A549 (cell line): ENCODE data around the gene DHX36. TPM values are rescaled to one million over a fixed set of nuclear protein-coding genes. Genes with fewer than 3 reads are reported as not detected.

Experiments
- ATAC-seq, 2 experiments: fragments of 200-7000 bp in 1 of 2; fragments of >200 bp in 1 of 2; cut with Nextera tagmentation in 1 of 2; cut with Tn5 transposase in 1 of 2; 3 replicates each; pipeline versions ENCODE4 v1.8.0 to v1.9.1; 2018 to 2020; ENCODE audit warnings: mild to moderate bottlenecking in 1 of 2, moderate library complexity in 1 of 2
- CTCF ChIA-PET: fragments of 300-600 bp; sonication (Branson Sonifier 250); formaldehyde crosslinking; extraction: SDS; loops from one replicate; lab custom pipeline; 2021; ENCODE audit warnings: antibody characterized with exemption, inconsistent platforms; lab: Yijun Ruan, JAX
- POLR2A ChIA-PET: fragments of 350-600 bp; formaldehyde crosslinking; extraction: SDS; loops from one replicate; lab custom pipeline; 2021; ENCODE audit warnings: antibody characterized with exemption, inconsistent platforms; lab: Yijun Ruan, JAX
- DNase-seq, 2 experiments: peaks; one replicate each; pipeline versions ENCODE4 v3.0.0 to v3.0.0-alpha.2; 2011 to 2016; ENCODE audit warnings: low read depth in 1 of 2, low spot score in 1 of 2
- FAIRE-seq: peaks from 2 replicates; lab custom pipeline; 2011; peaks lifted over from hg19 to GRCh38; lab: Jason Lieb, UNC
- H3K27ac ChIP-seq, 2 experiments: fragments of >200 bp; sonication (Bioruptor Twin); formaldehyde crosslinking; 3 replicates each; pipeline ENCODE4 v1.5.1; 2016 to 2017
- H3K4me1 ChIP-seq: fragments of >200 bp; sonication (Bioruptor Twin); formaldehyde crosslinking; 3 replicates; pipeline ENCODE4 v1.6.1; 2016
- H3K4me2 ChIP-seq: fragments of >200 bp; sonication (Bioruptor Twin); formaldehyde crosslinking; 3 replicates; pipeline ENCODE4 v1.6.1; 2016
- H3K4me3 ChIP-seq: fragments of >200 bp; sonication (Bioruptor Twin); formaldehyde crosslinking; 3 replicates; pipeline ENCODE4 v1.5.1; 2016
- H3K9me3 ChIP-seq: fragments of >200 bp; sonication (Bioruptor Twin); formaldehyde crosslinking; 3 replicates; pipeline ENCODE4 v1.6.1; 2016
- BCL3 ChIP-seq: fragments of >200 bp; sonication (Bioruptor Twin); formaldehyde crosslinking; IDR thresholded peaks from 3 replicates; pipeline ENCODE4 v1.6.1; 2016
- CBX8 ChIP-seq: fragments of 200-600 bp; sonication (generic); IDR thresholded peaks from 2 replicates; pipeline ENCODE4 v1.6.1; 2016
- CHD2 ChIP-seq: fragments of 150-350 bp; IDR thresholded peaks from 2 replicates; pipeline ENCODE4 v1.6.1; 2014; ENCODE audit warnings: low read length; ENCODE audit not compliant: partially characterized antibody
- EHF ChIP-seq: fragments of 250-450 bp; sonication (Bioruptor Pico); IDR thresholded peaks from 2 replicates; pipeline ENCODE4 v1.5.0; 2020; ENCODE audit warnings: mild to moderate bottlenecking
- EHMT2 ChIP-seq: fragments of 200-600 bp; sonication (generic); IDR thresholded peaks from 2 replicates; pipeline ENCODE4 v1.6.1; 2016; ENCODE audit warnings: antibody characterized with exemption, low read depth, mild to moderate bottlenecking, moderate library complexity
- ELK1 ChIP-seq: fragments of 150-350 bp; IDR thresholded peaks from 2 replicates; pipeline ENCODE4 v1.6.1; 2014; ENCODE audit warnings: low read depth, mild to moderate bottlenecking, low read length
- FOSB ChIP-seq: fragments of 250-450 bp; sonication (Bioruptor Pico); IDR thresholded peaks from 2 replicates; pipeline ENCODE4 v1.5.0; 2020; ENCODE audit warnings: mild to moderate bottlenecking, moderate library complexity
- FOXS1 ChIP-seq: fragments of 250-450 bp; sonication (Bioruptor Pico); IDR thresholded peaks from 2 replicates; pipeline ENCODE4 v1.5.0; 2020; ENCODE audit warnings: mild to moderate bottlenecking, moderate library complexity
- HDAC2 ChIP-seq: fragments of 200-600 bp; sonication (generic); IDR thresholded peaks from 2 replicates; pipeline ENCODE4 v1.6.1; 2016
- HES2 ChIP-seq: fragments of >200 bp; sonication (Bioruptor Twin); formaldehyde crosslinking; IDR thresholded peaks from 2 replicates; pipeline ENCODE4 v1.6.1; 2016
- HOXA7 ChIP-seq: fragments of 250-450 bp; sonication (Bioruptor Pico); IDR thresholded peaks from 2 replicates; pipeline ENCODE4 v1.5.0; 2020; ENCODE audit warnings: mild to moderate bottlenecking, moderate library complexity
- HOXB5 ChIP-seq: fragments of 250-450 bp; sonication (Bioruptor Pico); IDR thresholded peaks from 2 replicates; pipeline ENCODE4 v1.5.0; 2020; ENCODE audit warnings: mild to moderate bottlenecking, moderate library complexity
- KDM1A ChIP-seq: fragments of 200-600 bp; sonication (generic); IDR thresholded peaks from 2 replicates; pipeline ENCODE4 v1.6.1; 2016; ENCODE audit warnings: low read depth, mild to moderate bottlenecking
- MAFK ChIP-seq: fragments of 450-650 bp; IDR thresholded peaks from 2 replicates; pipeline ENCODE4 v1.6.1; 2014; ENCODE audit not compliant: partially characterized antibody
- MAX ChIP-seq: IDR thresholded peaks from 2 replicates; pipeline ENCODE4 v1.6.1; 2012
- MAZ ChIP-seq: fragments of 150-350 bp; IDR thresholded peaks from 2 replicates; pipeline ENCODE4 v1.6.1; 2014; ENCODE audit warnings: antibody characterized with exemption, low read depth, low read length, borderline replicate concordance
- NR3C1 ChIP-seq: fragments of >200 bp; sonication (Bioruptor Twin); formaldehyde crosslinking; IDR thresholded peaks from 3 replicates; pipeline ENCODE4 v1.6.1; 2017
- POLR2AphosphoS2 ChIP-seq: conservative IDR thresholded peaks from 2 replicates; pipeline ENCODE4 v1.6.1; 2012; ENCODE audit warnings: low read length, improper control_type of control experiment, inconsistent platforms
- RCOR1 ChIP-seq: fragments of 150-350 bp; IDR thresholded peaks from 2 replicates; pipeline ENCODE4 v1.6.1; 2014; ENCODE audit warnings: antibody characterized with exemption, low read length, low read depth
- SMC3 ChIP-seq: fragments of >200 bp; sonication (Bioruptor Twin); formaldehyde crosslinking; IDR thresholded peaks from 3 replicates; pipeline ENCODE4 v1.6.1; 2018; ENCODE audit warnings: inconsistent platforms
- SREBF2 ChIP-seq: fragments of 450-650 bp; IDR thresholded peaks from 2 replicates; pipeline ENCODE4 v1.6.1; 2014; ENCODE audit warnings: mild to moderate bottlenecking, moderate library complexity
- TFCP2L1 ChIP-seq: fragments of 250-450 bp; sonication (Bioruptor Pico); IDR thresholded peaks from 2 replicates; pipeline ENCODE4 v1.5.0; 2021; ENCODE audit warnings: mild to moderate bottlenecking
- TP53 ChIP-seq: fragments of 250-450 bp; sonication (Bioruptor Pico); IDR thresholded peaks from 2 replicates; pipeline ENCODE4 v1.5.0; 2021; ENCODE audit warnings: mild to moderate bottlenecking, moderate library complexity
- USF2 ChIP-seq: fragments of 450-650 bp; IDR thresholded peaks from 2 replicates; pipeline ENCODE4 v1.6.1; 2014; ENCODE audit warnings: antibody characterized with exemption
- ZC3H11A ChIP-seq: fragments of 450-650 bp; IDR thresholded peaks from 2 replicates; pipeline ENCODE4 v1.6.1; 2014; ENCODE audit warnings: antibody characterized with exemption, mild to moderate bottlenecking
- WGBS: methylation state at CpG from one replicate; pipeline ENCODE4 v1.1.6; 2017; ENCODE audit errors: missing lambda C conversion rate; 5-methylcytosine and 5-hydroxymethylcytosine counted together
- polyA plus RNA-seq, 4 experiments: library from polyadenylated mRNA; depleted of rRNA in 3 of 4; stranded (reverse); fragments of >200 nt; fragmentation: RNase III in 1 of 4; extraction: RNeasy Plus Mini Kit Qiagen cat#74134 plus additional on column Dnase treatment in 1 of 4; gene quantifications; 2 replicates in 3 of 4; 3 replicates in 1 of 4; pipeline ENCODE4 v1.2.3, GENCODE V29; 2011 to 2017

DHX36 gene
- polyA plus RNA-seq, 2 of the 4 experiments (the other 2 are of a cell fraction), result 59.4 to 90.1 TPM

GRCh38 chr3:154367221-154367620 lies 42.9 kb upstream of the DHX36 start:
- Histone ChIP-seq H3K4me1 (no peaks in the 10 kb centered on the region), H3K4me3 (no peak overlapping the region), H3K27ac (no peak overlapping the region), H3K9me3 (no peaks in the 10 kb centered on the region), H3K4me2 (no peak overlapping the region)
- WGBS, result 6% methylated on average over 3 of the region's 3 CpGs
- no peak for DNase-seq
- CTCF ChIA-PET, result no interaction called here
- POLR2A ChIA-PET, result no interaction called here
- FAIRE-seq, result no peak
- no peak for ATAC-seq
- TF ChIP-seq FOSB (CRISPR knock-in tag), result no peak
- no peak for TF ChIP-seq EHF
- TF ChIP-seq KDM1A, result no peak
- TF ChIP-seq HOXB5, result no peak
- no peak for TF ChIP-seq POLR2AphosphoS2
- TF ChIP-seq TFCP2L1 (CRISPR knock-in tag), result no peak
- TF ChIP-seq ZC3H11A, result no peak
- TF ChIP-seq EHMT2, result no peak
- no peak for TF ChIP-seq HES2

- ChIA-PET CTCF (interaction anchor here (0.7 kb wide), 1 partner anchor 108 kb away, joined by 3 read pairs; no protein-coding TSS in a partner anchor), POLR2A (no interaction called here)
- DNase-seq, result no peak
- no peak overlapping the region for H3K27ac ChIP-seq
- H3K4me2 ChIP-seq, result no peak overlapping the region
- FAIRE-seq, result no peak
- TF ChIP-seq USF2 (no peak), SREBF2 (no peak), MAFK (no peak), HDAC2 (no peak), MAX (no peak), EHF (no peak), TFCP2L1 (CRISPR knock-in tag) (no peak), HES2 (no peak), MAZ (no peak), BCL3 (no peak)
- no peak overlapping the region for H3K4me3 ChIP-seq
- H3K4me1 ChIP-seq, result no peaks in the 10 kb centered on the region
- no peaks in the 10 kb centered on the region for H3K9me3 ChIP-seq
- ATAC-seq, result no peak
Measured at GRCh38 chr3:154364849-154365248, 40.6 kb upstream of the DHX36 start.

GRCh38 chr3:154361099-154361498 lies 36.8 kb upstream of the DHX36 start:
- no peak for TF ChIP-seq BCL3
- TF ChIP-seq, all 56 proteins: peak for 0

GRCh38 chr3:154356009-154356408 lies 31.7 kb upstream of the DHX36 start:
- Histone ChIP-seq H3K9me3 (no peaks in the 10 kb centered on the region), H3K4me2 (no peak overlapping the region), H3K4me3 (no peak overlapping the region), H3K27ac (no peak overlapping the region), H3K4me1 (no peaks in the 10 kb centered on the region)
- DNase-seq, result no peak
- ChIA-PET CTCF (no interaction called here), POLR2A (no interaction called here)
- WGBS, result 0% methylated on average over 1 of the region's 1 CpG
- ATAC-seq, result no peak
- FAIRE-seq, result no peak
- TF ChIP-seq TP53 (no peak), CHD2 (no peak), HOXB5 (no peak), SREBF2 (no peak), FOXS1 (CRISPR knock-in tag) (no peak), HOXA7 (CRISPR knock-in tag) (no peak), ELK1 (no peak), SMC3 (no peak), CBX8 (no peak), RCOR1 (no peak), USF2 (no peak), NR3C1 (no peak), HES2 (no peak)

More at GRCh38 chr3:154361099-154361498, 36.8 kb upstream of the DHX36 start:
- ATAC-seq (no peak), FAIRE-seq (no peak), DNase-seq (no peak)
- H3K4me1 ChIP-seq, result no peaks in the 10 kb centered on the region
- ChIA-PET CTCF (no interaction called here), POLR2A (no interaction called here)
- H3K27ac ChIP-seq, result no peak overlapping the region
- no peaks in the 10 kb centered on the region for H3K9me3 ChIP-seq
- no peak overlapping the region for H3K4me3 ChIP-seq
- H3K4me2 ChIP-seq, result no peak overlapping the region
- 2% methylated on average over 1 of the region's 1 CpG for WGBS
